Nephron (organoid): Measurements from ENCODE around the gene MAP1LC3A.

ENCODE experiments used
- H3K27ac Mint-ChIP-seq, 3 experiments: 2 replicates each; pipeline ENCODE4 v1.8.0; 2020; ENCODE audit warnings: mixed read lengths in 3 of 3, mild to moderate bottlenecking in 2 of 3, moderate library complexity in 1 of 3
- H3K27me3 Mint-ChIP-seq: 2 replicates; pipeline ENCODE4 v1.8.0; 2021; ENCODE audit warnings: low read depth, mild to moderate bottlenecking, moderate library complexity, mixed read lengths
- H3K36me3 Mint-ChIP-seq: 2 replicates; pipeline ENCODE4 v1.8.0; 2020; ENCODE audit warnings: low read depth, mixed read lengths
- H3K4me1 Mint-ChIP-seq: 2 replicates; pipeline ENCODE4 v1.8.0; 2020; ENCODE audit warnings: mixed read lengths
- H3K4me3 Mint-ChIP-seq, 3 experiments: 2 replicates each; pipeline ENCODE4 v1.8.0; 2020; ENCODE audit warnings: mild to moderate bottlenecking in 3 of 3, mixed read lengths in 3 of 3, moderate library complexity in 2 of 3
- H3K9me3 Mint-ChIP-seq: 2 replicates; pipeline ENCODE4 v1.8.0; 2020; ENCODE audit warnings: mixed read lengths
- TF ChIP-seq, protein P1 (sequence below), 3 experiments: fragments of 200-600 bp; sonication (generic); IDR thresholded peaks; one replicate each; pipeline ENCODE4 v1.5.0; 2021; ENCODE audit warnings: antibody characterized with exemption in 3 of 3; ENCODE audit not compliant: unreplicated experiment in 3 of 3

Gene MAP1LC3A

DNA sequence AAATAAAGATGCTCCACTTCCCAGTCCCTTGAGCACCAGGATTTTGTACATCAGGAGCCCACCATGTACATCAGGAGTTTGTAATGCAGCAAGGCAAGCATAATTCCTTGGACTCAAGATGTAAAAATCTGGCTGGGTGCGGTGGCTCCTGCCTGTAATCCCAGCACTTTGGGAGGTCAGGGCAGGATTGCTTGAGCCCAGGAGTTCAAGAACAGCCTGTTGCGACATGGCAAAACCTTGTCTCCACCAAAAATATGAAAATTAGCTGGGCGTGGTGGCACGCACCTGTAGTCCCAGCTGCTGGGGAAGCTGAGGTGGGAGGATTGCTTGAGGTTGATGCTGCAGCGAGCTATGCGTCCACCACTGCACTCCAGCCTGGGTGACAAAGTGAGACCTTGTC is 16.1 kb upstream of the MAP1LC3A start:
- TF ChIP-seq, protein P1, sequence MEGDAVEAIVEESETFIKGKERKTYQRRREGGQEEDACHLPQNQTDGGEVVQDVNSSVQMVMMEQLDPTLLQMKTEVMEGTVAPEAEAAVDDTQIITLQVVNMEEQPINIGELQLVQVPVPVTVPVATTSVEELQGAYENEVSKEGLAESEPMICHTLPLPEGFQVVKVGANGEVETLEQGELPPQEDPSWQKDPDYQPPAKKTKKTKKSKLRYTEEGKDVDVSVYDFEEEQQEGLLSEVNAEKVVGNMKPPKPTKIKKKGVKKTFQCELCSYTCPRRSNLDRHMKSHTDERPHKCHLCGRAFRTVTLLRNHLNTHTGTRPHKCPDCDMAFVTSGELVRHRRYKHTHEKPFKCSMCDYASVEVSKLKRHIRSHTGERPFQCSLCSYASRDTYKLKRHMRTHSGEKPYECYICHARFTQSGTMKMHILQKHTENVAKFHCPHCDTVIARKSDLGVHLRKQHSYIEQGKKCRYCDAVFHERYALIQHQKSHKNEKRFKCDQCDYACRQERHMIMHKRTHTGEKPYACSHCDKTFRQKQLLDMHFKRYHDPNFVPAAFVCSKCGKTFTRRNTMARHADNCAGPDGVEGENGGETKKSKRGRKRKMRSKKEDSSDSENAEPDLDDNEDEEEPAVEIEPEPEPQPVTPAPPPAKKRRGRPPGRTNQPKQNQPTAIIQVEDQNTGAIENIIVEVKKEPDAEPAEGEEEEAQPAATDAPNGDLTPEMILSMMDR (IDR thresholded peaks at IDR 0.05; ENCODE audit: unreplicated experiment in 3 of 3), result no peak
- Mint-ChIP-seq H3K9me3 (no peaks in the 10 kb centered on the region), H3K27me3 (peaks cover 8% of the 10 kb centered on the region), H3K4me1 (peaks cover 24% of the 10 kb centered on the region), H3K27ac (no peak overlapping the region), H3K4me3 (no peak overlapping the region), H3K36me3 (peaks cover 38% of the 10 kb centered on the region)

DNA sequence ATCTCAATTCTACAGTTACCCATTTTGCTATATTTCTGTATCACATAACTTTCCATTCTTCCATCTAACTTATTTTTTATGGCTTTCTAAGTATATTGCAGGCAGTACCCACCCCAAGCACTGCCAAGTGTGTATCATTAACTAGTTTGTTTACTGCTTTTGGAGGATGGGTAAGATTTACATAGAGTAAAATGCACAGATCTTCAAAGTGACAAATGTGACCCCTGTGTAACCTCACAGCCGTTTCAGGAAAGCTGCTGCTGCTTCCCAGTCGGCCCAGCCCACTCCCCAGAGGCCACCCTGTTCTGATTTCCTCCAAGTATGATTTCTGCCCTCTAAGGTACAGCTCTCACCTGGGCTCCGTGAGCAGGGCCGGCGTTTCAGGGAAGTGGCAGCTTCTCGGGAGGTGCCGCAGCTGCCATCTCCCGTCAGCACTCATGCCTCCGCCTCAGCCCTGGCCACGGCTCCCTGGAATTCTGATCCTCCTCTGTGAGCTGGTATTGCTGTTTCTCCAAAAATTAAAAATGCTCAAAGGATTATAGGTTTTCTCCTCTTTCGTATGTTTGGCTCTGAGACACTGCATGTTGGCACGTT is 15.0 kb upstream of the MAP1LC3A start:
- Mint-ChIP-seq H3K27me3 (peaks cover 8% of the 10 kb centered on the region), H3K9me3 (no peaks in the 10 kb centered on the region), H3K27ac (no peak overlapping the region), H3K4me3 (no peak overlapping the region), H3K36me3 (peaks cover 35% of the 10 kb centered on the region), H3K4me1 (peaks cover 24% of the 10 kb centered on the region)
- TF ChIP-seq, protein P1 (IDR thresholded peaks at IDR 0.05; ENCODE audit: unreplicated experiment in 3 of 3), result no peak

DNA sequence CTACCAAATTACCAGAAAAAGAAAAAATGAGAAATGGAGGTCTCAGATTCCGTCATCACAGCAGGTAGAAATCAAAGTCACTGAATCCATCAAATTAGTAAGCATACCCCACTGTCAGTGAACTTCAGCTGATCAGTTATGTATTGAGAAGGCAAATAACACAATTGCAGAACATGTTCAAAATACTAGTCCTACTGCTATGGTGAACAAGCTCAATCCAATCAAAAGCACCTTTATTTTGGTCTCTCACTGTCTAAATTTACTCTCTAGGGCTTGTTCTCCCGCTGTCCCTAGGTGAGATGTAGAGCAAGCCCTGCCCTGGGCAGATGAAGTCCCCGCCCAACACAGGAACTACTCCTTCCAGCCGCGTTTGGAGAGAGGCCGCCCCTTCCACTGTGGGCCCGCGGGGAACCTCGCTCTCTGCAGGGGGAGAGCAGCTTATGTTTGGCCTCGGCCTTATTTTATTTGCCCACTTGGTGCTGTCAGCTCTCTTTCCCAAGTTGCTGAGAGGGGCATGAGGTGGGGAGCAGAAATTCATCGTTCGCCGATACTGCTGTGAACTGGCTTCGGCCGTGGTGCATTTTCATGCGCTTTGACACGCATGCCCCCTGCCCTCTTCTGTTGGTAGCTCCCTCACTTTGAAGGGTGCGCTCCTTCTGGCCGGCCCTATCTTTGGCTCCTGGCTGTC is 14.3 kb upstream of the MAP1LC3A start:
- TF ChIP-seq, protein P1 (IDR thresholded peaks at IDR 0.05; ENCODE audit: unreplicated experiment in 3 of 3), result no peak
- H3K9me3 Mint-ChIP-seq, result no peaks in the 10 kb centered on the region
- H3K4me3 Mint-ChIP-seq, result peak overlapping the region in 1 of 3 experiments; percentile 40
- H3K4me1 Mint-ChIP-seq, result peaks cover 24% of the 10 kb centered on the region
- H3K27me3 Mint-ChIP-seq, result peaks cover 8% of the 10 kb centered on the region
- H3K27ac Mint-ChIP-seq, result peak overlapping the region in 1 of 3 experiments; percentile 12
- peaks cover 29% of the 10 kb centered on the region for H3K36me3 Mint-ChIP-seq

DNA sequence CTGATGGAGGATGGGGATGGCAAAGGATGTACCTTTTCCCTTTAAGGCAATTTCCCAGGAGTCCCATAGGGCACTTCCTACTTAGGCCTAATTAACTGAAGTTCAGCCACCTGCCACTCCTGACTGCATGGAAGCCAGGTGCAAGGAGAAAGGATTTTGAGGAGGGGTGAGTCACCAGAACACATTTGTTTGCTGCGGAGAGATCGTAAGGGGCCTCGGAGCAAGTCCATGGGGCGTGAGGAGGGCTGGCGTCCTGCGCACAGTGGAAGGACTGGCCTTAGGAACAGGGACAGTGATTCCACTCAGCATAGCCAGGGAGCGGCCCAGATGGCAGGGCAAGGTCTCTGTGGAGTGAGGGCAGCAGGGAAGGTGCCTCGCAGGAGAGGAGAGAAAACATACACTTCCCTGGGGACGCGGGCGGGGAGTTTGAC is 11.8 kb upstream of the MAP1LC3A start:
- H3K4me3 Mint-ChIP-seq, result no peak overlapping the region
- H3K4me1 Mint-ChIP-seq, result peaks cover 24% of the 10 kb centered on the region
- H3K36me3 Mint-ChIP-seq, result peaks cover 7% of the 10 kb centered on the region
- no peaks in the 10 kb centered on the region for H3K9me3 Mint-ChIP-seq
- no peak overlapping the region for H3K27ac Mint-ChIP-seq
- TF ChIP-seq, protein P1 (IDR thresholded peaks at IDR 0.05; ENCODE audit: unreplicated experiment in 3 of 3), result no peak
- peaks cover 8% of the 10 kb centered on the region for H3K27me3 Mint-ChIP-seq

DNA sequence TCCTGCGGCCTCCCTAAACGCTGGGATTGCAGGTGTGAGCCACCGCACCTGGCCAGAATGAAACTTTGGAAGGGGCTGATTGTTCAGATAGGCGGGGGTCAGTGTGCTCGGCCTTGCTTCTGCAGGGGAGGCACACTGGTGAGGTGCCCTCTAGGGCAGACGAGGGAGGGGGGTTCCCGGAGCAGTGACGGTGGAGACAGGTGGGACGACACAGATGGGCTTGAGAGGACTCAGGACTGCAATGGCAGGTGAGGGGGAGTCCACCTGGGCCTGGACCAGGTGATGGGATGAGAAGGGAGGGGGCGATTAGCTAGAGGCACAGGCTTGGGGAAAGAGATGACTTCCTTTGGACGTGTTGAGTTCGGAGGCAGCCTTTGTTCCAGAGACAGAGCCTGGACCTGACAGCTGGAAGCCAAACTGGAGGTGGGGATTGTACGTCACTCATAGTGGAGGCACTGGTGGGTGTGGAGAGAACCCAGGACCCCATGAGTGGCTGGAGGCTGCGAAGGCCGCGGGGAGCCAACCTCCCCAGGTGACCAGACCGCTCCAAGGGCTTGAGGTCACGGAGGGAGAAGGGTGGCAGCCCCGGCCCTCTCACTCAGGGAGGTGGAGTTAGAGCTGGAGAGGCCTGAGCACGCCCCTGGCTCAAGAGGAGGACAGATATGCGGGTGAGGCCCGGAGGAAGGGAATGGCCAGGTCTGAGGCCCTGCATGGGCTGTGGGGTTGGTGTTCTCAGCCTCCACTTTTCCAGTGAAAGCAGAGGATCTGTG is 10.5 kb upstream of the MAP1LC3A start:
- Mint-ChIP-seq H3K36me3 (peaks cover 4% of the 10 kb centered on the region), H3K27ac (no peak overlapping the region), H3K4me1 (peaks cover 24% of the 10 kb centered on the region), H3K9me3 (no peaks in the 10 kb centered on the region), H3K4me3 (no peak overlapping the region), H3K27me3 (peaks cover 8% of the 10 kb centered on the region)
- TF ChIP-seq, protein P1 (IDR thresholded peaks at IDR 0.05; ENCODE audit: unreplicated experiment in 3 of 3), result no peak
